Measurements from ENCODE around the gene EEF2K. TPM values are rescaled to one million over a fixed set of nuclear protein-coding genes. Genes with fewer than 3 reads are reported as not detected.

The EEF2K gene
- 10 to 100 TPM in 8 of 9 donors, 1 to 10 TPM in 1; 8.3 to 28.3 (median 18.4) TPM for total RNA-seq
- 10 to 100 TPM in 1 of 3 donors, 1 to 10 TPM in 2; 4.9 to 15.0 (median 7.6) TPM for polyA plus RNA-seq
- long read RNA-seq, donor 1, full-length matches to known transcripts: 1 of 1 reads
- long read RNA-seq, donor 1, partial matches to known transcripts: 0 of 1 reads
- long read RNA-seq, donor 1, other reads (novel, unspliced or antisense): 0 of 1 reads
- long read RNA-seq, donor 2, partial matches to known transcripts: 6 of 6 reads
- long read RNA-seq, donor 2, other reads (novel, unspliced or antisense): 0 of 6 reads
- long read RNA-seq, donor 3, full-length matches to known transcripts: 1 of 1 reads
- long read RNA-seq, donor 3, partial matches to known transcripts: 0 of 1 reads
- long read RNA-seq, donor 3, other reads (novel, unspliced or antisense): 0 of 1 reads
- long read RNA-seq, donor 4, partial matches to known transcripts: 0 of 3 reads
- long read RNA-seq, donor 4, other reads (novel, unspliced or antisense): 3 of 3 reads
- long read RNA-seq, donor 5, full-length matches to known transcripts: 12 of 18 reads
- long read RNA-seq, donor 5, partial matches to known transcripts: 3 of 18 reads
- long read RNA-seq, donor 5, other reads (novel, unspliced or antisense): 3 of 18 reads
- long read RNA-seq, donor 6, full-length matches to known transcripts: 3 of 9 reads
- long read RNA-seq, donor 6, partial matches to known transcripts: 2 of 9 reads
- long read RNA-seq, donor 6, other reads (novel, unspliced or antisense): 4 of 9 reads
- long read RNA-seq, donor 7: 0 reads
- long read RNA-seq, donor 8: 0 reads
- long read RNA-seq, donor 9: 0 reads
- long read RNA-seq, donor 10: 0 reads

DNA sequence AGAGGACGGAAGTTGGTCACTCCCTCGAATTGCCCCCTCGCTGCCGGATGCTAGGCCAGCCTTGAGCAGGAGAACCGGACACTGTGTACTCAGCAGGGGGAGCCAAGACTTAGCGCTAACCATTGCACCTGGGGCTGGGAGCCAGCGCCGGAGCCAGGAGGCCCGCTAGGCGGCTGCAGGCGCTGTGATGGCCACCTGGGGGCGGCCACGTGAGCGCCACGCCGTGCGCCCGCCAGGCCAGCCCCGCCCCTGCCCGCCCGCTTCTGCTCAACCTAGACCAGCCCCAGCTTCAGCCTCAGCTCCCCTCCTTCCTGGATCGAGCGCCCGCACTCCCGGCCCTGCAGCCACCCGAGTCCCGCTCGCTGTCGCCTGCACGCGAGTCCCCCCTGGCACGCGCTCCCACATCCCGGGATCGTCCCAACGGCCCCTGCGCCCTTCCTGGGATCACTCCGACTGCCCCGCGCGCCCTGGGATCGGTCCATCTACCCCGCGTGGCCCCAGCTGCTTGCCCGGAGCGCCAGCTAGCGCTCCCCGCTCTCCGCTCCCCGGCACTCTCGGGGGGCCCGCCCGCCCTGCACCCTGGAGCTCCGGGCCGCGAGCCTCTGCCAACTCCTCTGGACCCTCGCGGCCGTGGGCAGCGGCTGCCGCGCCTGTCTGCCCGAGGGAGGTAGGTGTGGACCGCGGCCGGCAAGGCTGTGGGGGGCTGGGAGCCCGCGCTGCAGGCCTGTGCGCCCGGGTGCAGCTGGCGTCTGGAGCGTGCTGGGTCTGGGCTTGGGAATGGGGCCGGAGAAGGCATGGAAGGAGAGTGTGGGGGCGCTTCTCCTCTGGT is at the start of gene EEF2K:
EEF2K (plus strand) TSS at position 266 of the 829 bp plus-strand sequence. CDS start 19,452 bp downstream, outside the sequence.
- 0 to 1% (median 1%) methylated on average over 16 to 73 of the region's 74 CpGs for WGBS, 4 donors

DNA sequence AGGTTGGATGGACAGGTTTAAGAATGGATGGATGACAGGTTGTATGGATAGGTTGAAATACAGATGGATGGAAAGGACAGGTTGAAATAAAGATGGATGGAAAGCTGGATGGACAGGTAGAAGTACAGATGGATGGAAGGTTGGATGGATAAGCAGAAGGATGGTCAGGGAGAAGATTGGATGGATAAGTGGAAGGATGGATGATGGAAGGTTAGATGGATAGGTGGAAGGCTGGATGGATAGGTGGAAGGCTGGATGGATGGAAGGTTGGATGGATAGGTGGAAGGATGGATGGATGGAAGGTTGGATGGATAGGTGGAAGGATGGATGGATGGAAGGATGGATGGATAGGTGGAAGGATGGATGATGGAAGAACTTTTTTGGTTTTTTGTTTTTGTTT is 44.7 kb upstream of the EEF2K start:
- Histone ChIP-seq H3K27ac (no peak overlapping the region), H3K4me1 (replicated peaks in 1 of 2) (no peaks in the 10 kb centered on the region), H3K4me3 (no peak overlapping the region), H3K27me3 (peaks cover 16% of the 10 kb centered on the region), H3K36me3 (replicated peaks in 1 of 2) (no peaks in the 10 kb centered on the region), H3K9me3 (replicated peaks in 1 of 3) (no peaks in the 10 kb centered on the region)
- intact Hi-C loops (cut with DNase I): no loop called here
- DNase-seq: no peak
- TF ChIP-seq POLR2A (IDR thresholded peaks at IDR 0.05): no peak
- TF ChIP-seq, protein P1, sequence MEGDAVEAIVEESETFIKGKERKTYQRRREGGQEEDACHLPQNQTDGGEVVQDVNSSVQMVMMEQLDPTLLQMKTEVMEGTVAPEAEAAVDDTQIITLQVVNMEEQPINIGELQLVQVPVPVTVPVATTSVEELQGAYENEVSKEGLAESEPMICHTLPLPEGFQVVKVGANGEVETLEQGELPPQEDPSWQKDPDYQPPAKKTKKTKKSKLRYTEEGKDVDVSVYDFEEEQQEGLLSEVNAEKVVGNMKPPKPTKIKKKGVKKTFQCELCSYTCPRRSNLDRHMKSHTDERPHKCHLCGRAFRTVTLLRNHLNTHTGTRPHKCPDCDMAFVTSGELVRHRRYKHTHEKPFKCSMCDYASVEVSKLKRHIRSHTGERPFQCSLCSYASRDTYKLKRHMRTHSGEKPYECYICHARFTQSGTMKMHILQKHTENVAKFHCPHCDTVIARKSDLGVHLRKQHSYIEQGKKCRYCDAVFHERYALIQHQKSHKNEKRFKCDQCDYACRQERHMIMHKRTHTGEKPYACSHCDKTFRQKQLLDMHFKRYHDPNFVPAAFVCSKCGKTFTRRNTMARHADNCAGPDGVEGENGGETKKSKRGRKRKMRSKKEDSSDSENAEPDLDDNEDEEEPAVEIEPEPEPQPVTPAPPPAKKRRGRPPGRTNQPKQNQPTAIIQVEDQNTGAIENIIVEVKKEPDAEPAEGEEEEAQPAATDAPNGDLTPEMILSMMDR (IDR thresholded peaks at IDR 0.05): no peak

More for the DNA sequence above, at the start of gene EEF2K:
- peak within 1 kb of the TSS; percentile 58 to 92 (median 91) for H3K27ac ChIP-seq
- TF ChIP-seq, protein P1 (IDR thresholded peaks at IDR 0.05): peak; percentile 47 to 94 (median 81)
- peak in 1 of 2 donors; percentile 77 for TF ChIP-seq POLR2A (IDR thresholded peaks at IDR 0.05)
- peak; percentile 91 to 97 (median 96) for DNase-seq
- intact Hi-C loops (cut with DNase I): no loop called here
- peak within 1 kb of the TSS; percentile 37 to 80 (median 69) for H3K4me3 ChIP-seq
- no peaks in the 10 kb centered on the region for H3K36me3 ChIP-seq (replicated peaks in 1 of 2)
- H3K27me3 ChIP-seq: no peaks in the 10 kb centered on the region
- H3K9me3 ChIP-seq (replicated peaks in 1 of 3): no peaks in the 10 kb centered on the region
- peaks cover 8 to 32% of the 10 kb centered on the region in 2 donors for H3K4me1 ChIP-seq (replicated peaks in 1 of 2)

DNA sequence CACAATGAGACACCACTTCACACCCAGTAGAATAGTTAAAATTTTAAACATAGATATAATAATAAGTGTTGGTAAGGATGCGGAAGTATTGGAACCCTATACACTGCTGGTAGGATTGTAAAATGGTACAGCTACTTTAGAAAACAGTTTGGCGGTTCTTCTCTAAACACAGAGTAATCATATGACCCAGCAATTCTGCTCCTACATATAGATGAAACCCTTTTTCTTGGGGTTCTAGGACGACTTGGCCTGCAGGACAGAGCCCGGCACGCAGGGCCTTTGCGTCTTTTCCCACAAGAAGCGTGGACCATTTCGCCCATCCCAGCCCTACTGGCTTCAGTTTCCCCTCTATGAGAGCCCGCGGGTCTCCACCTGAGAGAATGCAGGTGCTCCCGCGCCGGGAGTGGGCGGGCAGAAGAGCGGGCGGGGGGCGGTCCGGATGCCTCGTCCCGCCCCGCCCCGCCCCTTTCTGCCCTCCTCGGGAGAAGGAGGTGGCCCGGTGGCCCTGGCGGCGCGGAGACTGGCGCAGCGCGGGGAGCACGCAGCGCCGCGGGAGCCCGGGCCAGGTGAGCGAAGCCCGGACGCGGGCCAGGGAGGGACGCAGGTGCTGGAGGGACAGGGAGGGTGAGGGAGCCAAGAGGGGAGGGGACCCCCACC is 44.0 kb upstream of the EEF2K start, which contains the start of gene SDR42E2:
SDR42E2 (plus strand) TSS at position 508 of the 657 bp plus-strand sequence. CDS start 3,077 bp downstream, outside the sequence.
- intact Hi-C loops (cut with DNase I): no loop called here
- Histone ChIP-seq H3K4me1 (replicated peaks in 1 of 2) (no peaks in the 10 kb centered on the region), H3K4me3 (no peak within 1 kb of the TSS), H3K27ac (no peak within 1 kb of the TSS), H3K9me3 (replicated peaks in 1 of 3) (no peaks in the 10 kb centered on the region), H3K36me3 (replicated peaks in 1 of 2) (no peaks in the 10 kb centered on the region), H3K27me3 (peaks cover 16% of the 10 kb centered on the region)
- no peak for TF ChIP-seq POLR2A (IDR thresholded peaks at IDR 0.05)
- TF ChIP-seq, protein P1 (IDR thresholded peaks at IDR 0.05): no peak
- no peak for DNase-seq
- whole genome bisulfite sequencing, 4 donors: 6 to 36% (median 10%) methylated on average over 8 to 40 of the region's 40 CpGs

Data from adrenal gland (tissue), 19 donors.